Activated T-cell treated with anti-CD3 and anti-CD28 coated beads for 4 hours (primary cell): ENCODE measurements around the gene TINAGL1.
A peak's percentile ranks its signal among the peaks of the same experiment; 100 is the strongest.

Source experiments
- DNase-seq: peaks from one replicate; pipeline ENCODE4 v3.0.0-alpha.2; 2020

TINAGL1 gene, protein sequence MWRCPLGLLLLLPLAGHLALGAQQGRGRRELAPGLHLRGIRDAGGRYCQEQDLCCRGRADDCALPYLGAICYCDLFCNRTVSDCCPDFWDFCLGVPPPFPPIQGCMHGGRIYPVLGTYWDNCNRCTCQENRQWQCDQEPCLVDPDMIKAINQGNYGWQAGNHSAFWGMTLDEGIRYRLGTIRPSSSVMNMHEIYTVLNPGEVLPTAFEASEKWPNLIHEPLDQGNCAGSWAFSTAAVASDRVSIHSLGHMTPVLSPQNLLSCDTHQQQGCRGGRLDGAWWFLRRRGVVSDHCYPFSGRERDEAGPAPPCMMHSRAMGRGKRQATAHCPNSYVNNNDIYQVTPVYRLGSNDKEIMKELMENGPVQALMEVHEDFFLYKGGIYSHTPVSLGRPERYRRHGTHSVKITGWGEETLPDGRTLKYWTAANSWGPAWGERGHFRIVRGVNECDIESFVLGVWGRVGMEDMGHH

DNA sequence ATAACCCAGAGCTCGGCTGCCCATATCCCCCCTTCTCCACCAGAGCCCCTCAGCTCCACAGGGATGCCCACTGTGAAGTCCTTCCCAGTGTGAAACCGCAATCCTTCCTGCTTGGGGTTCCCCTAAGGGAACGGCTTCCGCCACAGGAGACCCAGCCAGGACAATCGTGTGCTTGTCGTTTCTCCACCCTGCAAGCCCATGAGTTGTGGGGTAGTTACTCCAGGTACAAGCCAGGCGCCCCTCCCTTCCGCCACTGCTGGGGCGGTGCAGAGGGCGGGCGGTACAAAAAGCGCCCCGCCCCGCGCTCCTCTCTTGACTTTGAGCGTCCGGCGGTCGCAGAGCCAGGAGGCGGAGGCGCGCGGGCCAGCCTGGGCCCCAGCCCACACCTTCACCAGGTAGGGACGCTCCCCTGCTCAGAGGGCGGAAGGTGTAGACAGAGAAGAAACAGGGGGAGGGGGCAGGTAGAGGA lies at the start of gene TINAGL1:
Gene TINAGL1 (plus strand): TSS at position 315 of the 469 bp plus-strand sequence. CDS start 634 bp downstream, outside the sequence.
- no peak for DNase-seq

DNA sequence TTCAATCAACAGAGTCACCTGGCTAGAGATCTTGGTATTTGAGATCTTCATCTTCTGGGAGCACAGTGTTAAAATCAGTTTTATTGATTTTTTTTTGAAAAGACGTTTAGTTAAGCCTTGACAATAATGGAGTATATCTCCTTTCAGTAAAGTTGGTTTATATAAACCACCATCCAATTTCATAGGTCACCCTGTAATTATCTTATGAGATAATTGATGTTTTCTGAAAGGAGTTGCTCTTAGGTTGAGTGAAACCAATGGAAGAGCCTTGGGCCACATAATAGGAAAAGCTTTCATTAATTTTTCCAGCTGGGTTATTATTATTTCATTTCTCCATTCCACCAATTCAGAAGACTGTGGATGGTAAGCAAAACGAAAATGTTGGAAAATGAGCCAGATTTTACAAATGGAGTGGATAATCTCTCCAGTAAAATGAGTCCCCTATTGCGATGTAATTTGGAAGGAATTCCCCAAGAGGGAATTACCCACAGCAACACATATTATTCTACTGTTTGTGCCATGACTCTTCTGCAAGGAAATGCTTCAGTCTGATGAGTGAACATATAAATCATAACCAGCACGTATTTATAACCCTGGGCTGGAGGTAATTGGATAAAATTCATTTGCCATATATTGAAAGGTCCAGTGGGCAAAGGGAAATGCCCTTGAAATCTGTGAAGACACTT lies 46.2 kb upstream of the TINAGL1 start:
- no peak for DNase-seq

DNA sequence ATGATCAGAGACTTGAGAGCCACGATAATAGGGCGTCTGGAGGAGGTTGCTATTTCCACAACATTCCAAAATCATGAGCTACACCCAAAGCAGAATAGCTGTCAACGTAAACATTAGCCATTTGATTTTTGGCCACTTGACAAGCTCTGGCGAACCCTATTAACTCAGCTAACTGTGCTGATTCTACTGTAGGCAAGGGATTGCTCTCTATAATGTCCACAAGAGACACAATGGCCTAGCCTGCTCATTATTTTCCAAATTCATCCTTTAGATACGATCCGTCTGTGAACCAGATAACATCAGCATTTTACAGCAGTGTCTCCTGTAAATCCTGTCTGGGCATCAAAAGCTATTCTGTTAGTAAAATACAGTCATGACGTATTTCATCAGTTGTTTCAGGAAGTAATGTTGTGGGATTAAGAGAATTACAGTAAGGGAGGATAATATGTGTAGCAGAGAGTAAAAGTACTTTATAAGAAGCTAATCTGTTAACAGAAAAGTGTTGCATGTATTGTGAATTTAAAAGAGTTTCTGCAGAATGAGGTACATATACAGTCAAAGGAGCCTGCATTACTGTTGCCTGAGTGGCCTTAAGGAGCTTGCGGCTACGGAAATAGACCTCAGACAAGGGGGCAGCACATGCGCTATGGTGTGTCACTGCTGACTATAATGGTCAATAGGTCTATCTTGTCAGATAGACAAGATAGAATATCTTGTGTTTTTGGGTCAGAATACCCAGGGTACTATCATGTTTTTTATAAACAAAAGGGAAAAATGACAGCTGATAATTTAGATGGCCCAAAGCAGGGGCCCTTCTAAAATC lies 44.9 kb upstream of the TINAGL1 start:
- no peak for DNase-seq

DNA sequence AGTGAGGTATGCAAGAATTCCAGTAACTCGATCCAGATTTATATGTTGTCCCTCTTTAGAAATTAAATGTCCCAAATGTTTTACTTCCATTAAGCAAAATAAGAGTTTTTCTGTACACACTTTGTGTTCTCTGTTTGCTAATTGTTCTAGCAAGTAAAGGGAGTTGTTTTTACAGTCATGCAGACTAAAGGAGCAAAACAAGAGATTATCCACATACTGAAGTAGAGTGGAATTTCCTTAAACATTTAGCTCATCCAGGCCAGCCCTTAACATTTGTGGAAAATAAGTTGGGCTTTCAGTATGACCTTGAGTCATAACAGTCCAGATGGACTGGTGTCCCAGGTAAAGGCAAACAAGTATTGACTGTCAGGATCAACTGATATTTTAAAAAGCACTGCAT lies 44.1 kb upstream of the TINAGL1 start:
- no peak for DNase-seq

DNA sequence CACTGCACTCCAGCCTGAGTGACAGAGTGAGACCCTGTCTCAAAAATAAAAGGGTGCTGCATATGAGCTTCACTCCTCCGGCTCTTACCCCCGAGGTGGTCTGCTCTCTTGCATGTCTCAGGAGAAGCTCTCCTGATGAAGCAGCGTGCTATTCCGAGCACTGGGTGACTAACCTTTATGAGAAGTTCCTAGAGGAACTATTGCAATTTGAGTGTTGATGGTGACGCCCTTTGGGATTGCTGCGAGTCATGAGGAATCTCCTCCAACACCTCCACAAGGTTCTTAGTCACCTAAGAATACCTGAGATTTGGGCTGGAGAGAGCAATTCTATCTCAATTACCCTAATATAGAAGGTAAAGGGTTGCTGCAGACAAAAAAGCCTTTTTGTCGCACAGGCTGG lies 40.8 kb upstream of the TINAGL1 start:
- no peak for DNase-seq

DNA sequence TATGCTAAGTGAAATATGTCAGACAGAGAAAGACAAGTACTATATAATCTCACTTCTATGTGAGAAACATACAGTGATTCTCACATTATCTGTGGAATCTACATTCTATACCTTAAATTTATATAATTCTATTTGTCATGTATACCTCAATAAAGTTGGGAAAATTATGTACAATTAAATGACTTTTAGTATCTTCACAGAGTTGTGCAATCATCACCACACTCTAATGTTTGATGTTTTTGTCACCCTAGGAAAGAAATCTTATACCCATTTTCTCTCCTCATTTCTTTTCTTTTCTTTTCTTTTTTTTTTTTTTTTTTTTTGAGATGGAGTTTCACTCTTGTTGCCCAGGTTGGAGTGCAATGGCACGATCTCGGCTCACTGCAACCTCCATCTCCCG lies 37.0 kb upstream of the TINAGL1 start:
- DNase-seq, result no peak

DNA sequence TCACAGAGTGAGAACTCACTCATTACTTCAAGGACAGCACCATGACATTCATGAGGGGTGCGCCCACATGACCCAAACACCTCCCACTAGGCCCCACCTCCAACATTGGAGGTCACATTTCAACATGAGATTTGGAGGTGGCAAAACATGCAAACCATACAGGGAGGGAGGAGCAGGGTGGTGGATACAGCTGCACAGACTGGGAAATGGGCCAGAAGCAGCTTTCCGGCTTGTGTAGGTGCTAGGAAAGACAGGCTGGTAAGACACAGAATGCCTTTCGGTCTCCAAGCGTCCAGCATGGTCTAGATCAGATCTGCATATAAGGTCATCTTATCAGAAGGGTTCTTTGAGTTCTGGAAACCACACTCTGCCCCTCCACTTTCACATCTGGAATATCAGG lies 35.1 kb upstream of the TINAGL1 start:
- DNase-seq, result no peak

DNA sequence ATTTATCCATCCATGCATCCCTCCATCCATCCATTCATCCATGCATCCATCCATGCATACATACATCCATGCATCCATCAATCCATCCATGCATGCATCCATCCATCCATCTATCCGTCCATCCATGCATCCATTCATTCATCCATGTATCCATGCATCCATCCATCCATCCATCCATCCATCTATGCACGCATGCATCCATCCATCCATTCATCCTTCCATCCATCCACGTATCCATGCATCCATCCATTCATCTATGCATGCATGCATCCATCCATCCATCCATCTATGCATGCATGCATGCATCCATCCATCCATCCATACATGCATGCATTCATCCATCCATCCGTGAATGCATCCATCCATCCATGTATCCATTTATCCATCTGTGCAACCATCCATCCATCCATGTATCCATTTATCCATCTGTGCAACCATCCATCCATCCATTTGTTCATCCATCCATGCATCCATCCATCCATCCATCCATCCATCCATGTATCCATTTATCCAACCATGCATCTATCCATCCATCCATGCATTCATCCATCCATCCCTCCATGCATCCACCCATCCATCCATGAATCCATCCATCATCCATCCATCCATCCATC lies 30.3 kb upstream of the TINAGL1 start:
- DNase-seq, result no peak

DNA sequence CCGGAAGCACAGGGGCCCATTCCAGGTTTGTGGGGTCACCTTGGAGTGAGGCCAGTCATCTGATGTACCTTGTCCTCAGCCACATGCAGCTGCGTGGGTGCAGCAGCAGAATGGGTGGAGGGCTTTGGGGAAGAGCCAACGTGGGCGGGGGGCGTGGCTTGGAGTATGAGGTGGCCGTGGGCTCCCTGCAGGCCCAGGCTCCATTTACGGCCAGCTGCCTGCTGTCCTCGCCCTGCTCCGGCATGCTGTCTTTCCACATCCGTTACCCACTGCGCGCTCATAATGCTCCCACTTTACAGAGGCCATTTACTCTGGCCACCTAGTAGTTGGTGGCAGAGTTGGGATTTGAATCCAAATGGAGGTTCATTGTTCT lies 27.8 kb upstream of the TINAGL1 start:
- no peak for DNase-seq

DNA sequence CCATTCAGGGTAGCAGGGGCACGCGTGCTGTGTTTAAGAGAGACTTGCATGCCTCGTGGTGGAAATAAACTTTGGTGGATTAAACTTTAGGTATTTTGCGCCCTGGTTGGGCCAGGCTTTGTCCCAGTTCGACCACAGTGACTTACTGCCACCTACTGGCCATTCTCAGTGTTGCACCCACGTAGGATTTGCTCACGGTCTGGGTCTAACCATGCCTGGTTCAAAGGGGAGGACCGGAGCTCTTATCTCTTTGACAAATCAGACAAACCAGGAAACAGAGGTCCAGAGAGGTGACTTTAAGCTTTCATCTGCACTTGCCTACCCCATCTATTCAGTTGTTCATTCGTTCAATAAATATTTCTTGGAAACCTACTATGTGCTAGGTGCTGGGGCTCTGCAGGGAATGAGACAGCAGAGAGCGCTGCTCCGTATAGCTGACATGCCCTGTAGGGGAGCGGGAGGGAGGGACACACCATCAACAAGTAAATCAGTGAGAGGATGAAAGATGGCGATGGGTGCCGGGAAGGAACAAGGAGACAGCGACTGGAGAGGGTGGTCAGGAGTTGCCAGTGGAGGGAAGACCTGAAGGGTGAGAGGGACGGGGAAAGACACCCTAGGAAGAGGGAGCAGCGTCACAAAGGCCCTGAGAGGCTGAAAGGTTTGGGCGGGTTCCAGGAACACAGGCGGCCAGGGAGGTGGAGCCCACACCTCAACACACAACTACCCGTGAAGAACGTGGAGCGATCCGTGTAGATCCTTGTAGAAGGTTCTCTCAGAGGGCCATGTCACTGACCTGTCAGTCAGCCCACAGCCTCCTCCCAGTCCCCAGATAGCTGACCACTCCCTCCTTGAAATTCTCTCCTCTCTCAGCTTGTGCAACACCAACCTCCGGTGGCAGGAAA lies 27.2 kb upstream of the TINAGL1 start:
- peak; percentile 87 for DNase-seq

DNA sequence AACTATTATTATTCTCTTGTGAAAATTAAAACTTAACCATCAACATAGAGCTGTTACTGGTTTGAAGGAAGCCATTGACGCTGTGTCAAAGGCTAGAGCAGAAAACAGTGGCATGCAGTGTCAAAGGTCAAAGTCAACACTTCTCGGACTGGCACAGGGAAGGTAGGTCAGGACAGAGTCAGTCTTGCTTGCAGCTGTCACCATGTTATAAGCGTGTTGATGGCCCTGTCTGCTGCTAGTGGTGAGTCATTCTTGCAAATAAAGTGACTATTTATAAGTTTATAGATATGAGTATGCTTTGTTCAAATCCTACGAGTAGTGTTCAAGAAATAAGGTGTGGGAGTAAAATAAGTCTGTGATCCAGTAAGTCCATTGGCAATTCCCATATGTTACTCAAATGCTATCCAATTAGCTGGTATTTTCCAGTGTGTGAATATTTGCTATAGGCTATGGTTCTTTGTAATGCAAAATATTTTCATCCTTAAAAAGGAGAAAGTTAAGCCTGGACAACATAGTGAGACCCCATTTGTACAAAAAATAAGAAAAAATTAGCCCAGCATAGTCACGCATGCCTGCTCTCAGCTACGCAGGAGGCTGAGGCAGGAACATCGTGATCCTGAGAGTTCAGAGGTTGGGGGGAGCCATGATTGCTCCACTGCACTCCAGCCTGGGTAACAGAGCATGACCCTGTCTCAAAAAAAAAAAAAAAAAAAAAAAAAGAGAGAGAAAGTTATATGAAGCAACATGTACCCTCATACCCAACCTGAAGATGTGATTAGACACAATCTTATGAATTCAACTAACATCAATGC lies 26.3 kb upstream of the TINAGL1 start:
- no peak for DNase-seq

DNA sequence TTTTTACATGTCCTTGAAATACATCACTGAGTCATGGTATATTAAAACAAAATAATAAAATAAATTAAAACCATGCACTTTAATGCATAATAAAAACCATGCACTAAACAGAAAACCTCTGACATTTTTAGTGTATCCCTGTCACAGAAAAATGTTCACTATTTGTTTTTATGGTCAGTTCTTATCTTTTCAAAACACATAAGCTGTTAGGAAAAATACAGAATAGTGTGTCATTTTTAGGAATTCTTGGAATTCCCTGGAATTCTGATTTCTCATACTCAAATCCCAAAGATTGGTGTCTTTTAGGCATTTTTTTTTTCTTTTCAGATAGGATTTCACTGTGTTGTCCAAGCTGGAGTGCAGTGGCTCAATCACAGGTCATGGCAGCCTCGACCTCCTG lies 25.1 kb upstream of the TINAGL1 start:
- DNase-seq, result no peak

DNA sequence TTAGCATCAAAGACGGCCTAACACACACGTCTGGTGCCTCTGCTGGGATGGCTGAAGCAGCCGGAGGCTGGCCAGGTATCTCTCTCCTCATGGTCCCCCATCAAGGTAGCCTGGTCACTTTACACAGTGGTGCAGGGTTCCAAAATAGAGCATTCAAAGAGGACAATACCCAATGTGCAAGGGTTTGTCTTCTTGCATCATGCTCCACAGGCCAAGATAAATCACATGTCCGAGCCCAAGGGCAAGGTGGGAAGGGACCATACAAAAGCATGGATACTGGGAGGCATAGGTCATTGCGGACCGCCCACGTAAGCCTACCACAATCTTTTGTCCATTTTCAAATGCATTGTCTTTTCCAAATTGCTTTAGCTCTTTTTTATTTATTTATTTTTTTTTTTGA lies 23.8 kb upstream of the TINAGL1 start:
- DNase-seq, result no peak

DNA sequence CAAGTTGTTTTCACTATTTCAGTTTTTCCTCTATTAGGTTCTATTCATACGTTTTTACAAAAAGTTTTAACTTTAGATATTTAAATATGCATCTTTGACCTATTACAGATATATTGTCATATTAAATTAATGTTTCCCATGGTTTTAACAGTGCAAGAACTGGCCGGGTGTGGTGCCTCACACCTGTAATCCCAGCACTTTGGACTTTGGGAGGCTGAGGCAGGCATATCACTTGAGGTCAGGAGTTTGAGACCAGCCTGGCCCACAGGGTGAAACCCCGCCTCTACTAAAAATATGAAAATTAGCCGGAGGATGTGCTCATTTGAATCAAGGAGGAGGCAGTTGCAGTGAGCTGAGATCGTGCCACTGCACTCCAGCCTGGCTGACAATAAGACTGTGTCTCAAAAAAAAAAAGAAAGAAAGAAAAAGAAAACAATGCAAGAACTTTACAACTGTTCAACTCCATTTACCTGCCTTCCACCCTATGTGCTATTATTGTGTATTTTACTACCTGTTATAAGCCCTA lies 19.8 kb upstream of the TINAGL1 start:
- no peak for DNase-seq

DNA sequence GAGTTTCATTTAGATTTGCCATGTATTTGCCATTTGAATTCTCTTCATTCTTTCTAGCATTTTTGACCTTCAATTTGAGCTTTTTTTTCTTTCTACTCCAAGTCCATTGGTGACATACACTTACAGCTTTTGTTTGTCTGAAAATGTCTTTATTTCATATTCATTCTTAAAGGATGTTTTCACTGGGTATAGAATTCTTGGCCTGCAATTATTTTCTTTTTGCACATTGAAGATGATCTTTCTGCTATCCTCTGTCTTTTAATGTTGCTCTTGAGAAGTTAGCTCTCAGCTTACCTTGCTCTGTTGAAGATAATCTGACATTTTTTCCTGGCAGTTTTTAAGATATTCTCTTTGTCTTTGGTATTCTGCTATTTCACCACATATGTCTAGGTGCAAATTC lies 16.6 kb upstream of the TINAGL1 start:
- no peak for DNase-seq

DNA sequence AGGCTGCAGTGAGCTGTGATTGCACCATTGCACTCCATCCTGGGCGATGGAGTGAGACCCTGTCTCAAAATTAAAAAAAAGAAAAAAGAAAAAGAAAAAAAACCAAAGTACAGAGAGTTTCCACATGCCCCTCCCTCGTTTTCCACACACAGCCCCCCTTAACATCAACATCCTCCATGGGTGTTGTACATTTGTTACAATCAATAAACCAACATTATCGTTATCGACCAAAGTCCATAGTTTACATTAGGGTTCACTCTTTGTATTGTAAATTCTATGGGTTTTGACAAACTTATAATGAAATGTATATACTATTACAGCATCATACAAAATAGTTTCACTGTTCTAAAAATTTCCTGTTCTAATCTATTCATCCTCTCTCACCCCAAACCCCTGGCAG lies 15.9 kb upstream of the TINAGL1 start:
- no peak for DNase-seq

DNA sequence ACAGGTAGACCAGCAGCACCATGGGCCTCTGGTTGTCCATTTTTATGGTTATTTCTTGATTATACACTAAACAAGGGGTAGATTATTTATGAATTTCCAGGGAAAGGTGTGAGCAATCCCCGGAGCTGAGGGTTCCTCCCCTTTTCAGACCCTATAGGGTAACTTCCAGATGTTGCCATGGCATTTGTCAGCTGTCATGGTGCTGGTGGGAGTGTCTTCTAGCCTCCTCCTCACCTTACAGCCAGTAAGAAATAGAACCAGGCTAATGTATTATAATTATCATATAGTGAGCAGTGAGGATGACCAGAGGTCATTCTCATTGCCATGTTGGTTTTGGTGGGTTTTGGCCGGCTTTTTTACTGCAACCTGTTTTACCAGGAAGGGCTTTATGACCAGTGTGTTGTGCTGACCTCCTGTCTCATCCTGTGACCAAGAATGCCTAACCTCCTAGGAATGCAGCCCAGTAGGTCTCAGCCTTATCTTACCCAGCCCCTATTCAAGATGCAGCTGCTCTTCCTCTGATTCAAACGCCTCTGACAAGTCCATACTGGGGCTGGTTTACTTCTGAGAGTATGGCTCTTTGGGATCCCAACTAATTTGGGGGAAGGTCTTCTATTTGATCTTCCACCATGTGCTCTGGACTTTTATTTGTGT lies 13.5 kb upstream of the TINAGL1 start:
- DNase-seq, result no peak

DNA sequence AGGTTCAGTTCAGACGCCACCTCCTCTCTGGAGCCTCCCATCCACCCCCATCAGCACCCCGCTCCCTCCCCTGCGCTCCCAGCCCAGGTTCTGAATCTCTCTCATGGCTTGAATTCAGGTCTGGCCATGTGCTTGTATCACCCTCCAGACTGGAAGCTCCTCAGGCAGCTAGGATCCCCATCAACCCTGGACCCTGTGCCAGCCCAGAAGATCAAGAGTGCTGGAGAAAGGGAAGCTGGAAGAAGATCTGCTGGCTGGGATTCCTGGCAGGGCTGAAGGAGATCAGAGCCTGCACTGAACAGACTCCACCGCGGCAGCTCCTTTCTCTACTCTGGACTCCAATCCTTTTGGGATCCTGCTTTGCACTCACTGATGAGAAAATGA lies 11.7 kb upstream of the TINAGL1 start:
- no peak for DNase-seq

DNA sequence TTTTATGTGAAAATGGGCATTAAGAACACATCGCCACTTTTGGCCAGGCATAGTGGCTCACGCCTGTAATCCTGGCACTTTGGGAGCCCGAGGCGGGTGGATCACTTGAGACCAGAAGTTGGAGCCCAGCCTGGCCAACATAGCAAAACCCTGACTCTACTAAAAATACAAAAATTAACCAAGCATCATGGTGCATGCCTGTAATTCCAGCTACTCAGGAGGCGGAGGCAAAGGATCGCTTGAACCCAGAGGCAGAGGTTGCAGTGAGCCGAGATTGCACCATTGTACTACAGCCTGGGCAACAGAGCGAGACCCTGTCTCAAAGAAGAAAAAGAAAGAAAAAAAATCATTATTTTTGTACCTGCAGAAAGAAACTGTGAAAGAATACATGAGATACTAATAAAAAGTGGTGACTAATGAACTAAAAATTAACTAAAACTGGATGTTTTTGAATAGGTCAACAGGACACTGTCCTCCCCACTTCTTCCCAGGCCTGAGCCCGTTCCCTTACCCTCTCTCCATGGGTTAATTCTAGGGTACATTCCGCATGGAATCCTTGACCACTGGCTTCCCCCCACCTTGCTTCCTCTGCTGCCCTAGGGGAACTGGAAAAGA lies 8.3 kb upstream of the TINAGL1 start:
- DNase-seq, result no peak
